ENCODE measurements around the gene LIX1L.

GRCh38 chr1:145912128-145912641, 45.6 kb downstream of the LIX1L start:
- TF ChIP-seq CTCF (optimal IDR thresholded peaks at IDR 0.05 in 1 of 3, IDR thresholded peaks at IDR 0.05 in 1 of 3, conservative IDR thresholded peaks at IDR 0.05 in 1 of 3; ENCODE audit: extremely low read depth in 1 of 3, insufficient read depth in 2 of 3, low read length in 3 of 3) (no peak), EZH2 (IDR thresholded peaks at IDR 0.05; ENCODE audit: low read length) (no peak)
